HCT116 (cell line): ENCODE data around the gene SRGAP3. TPM values are rescaled to one million over a fixed set of nuclear protein-coding genes. Genes with fewer than 3 reads are reported as not detected.

Experiments
- ATAC-seq: fragments of 200-7000 bp; cut with Tn5 transposase; 2 replicates; pipeline ENCODE4 v1.9.1; 2020; ENCODE audit warnings: mild to moderate bottlenecking, moderate library complexity
- BruUV-seq: library from RNA; stranded (reverse); fragments of 400-500 nt; replicated peaks from 2 replicates; lab custom pipeline; 2021; lab: Mats Ljungman, UMichigan
- CTCF ChIA-PET: fragments of 300-600 bp; sonication (Branson Sonifier 250); formaldehyde crosslinking; loops from one replicate; lab custom pipeline; 2021; ENCODE audit warnings: antibody characterized with exemption; lab: Charles Lee
- POLR2A ChIA-PET: fragments of 300-600, 350-600 bp; sonication (Branson Sonifier 250); formaldehyde crosslinking; loops from one replicate; lab custom pipeline; 2021; ENCODE audit warnings: antibody characterized with exemption; lab: Charles Lee
- RAD21 ChIA-PET, 2 experiments: fragments of 300-600 bp; sonication (Branson Sonifier 250); formaldehyde crosslinking; loops; one replicate each; lab custom pipeline; 2023; ENCODE audit warnings: low total read pairs in 2 of 2; ENCODE audit not compliant: uncharacterized antibody in 2 of 2, unreplicated experiment in 2 of 2, low non-redundant PET in 1 of 2; lab: Charles Lee
- DNase-seq: peaks from one replicate; pipeline ENCODE4 v3.0.0-alpha.2; 2010; ENCODE audit warnings: low read depth, low spot score
- H2AFZ ChIP-seq: fragments of 200-600 bp; shearing (Covaris generic), sonication (generic); 2 replicates; pipeline ENCODE4 v1.6.1; 2017; ENCODE audit warnings: low read depth, mixed run types, mixed read lengths, antibody characterized with exemption, low read length; ENCODE audit not compliant: poor library complexity, severe bottlenecking
- H3K27ac ChIP-seq: 2 replicates; pipeline ENCODE4 v1.5.1; 2012; ENCODE audit warnings: low read depth, low read length
- H3K27me3 ChIP-seq: fragments of 200-600 bp; sonication (generic); 2 replicates; pipeline ENCODE4 v1.6.1; 2016; ENCODE audit warnings: mixed run types, low read length, mixed read lengths; ENCODE audit not compliant: insufficient read depth
- H3K36me3 ChIP-seq, 2 experiments: fragments of 200-500 bp in 1 of 2; fragments of 200-600 bp in 1 of 2; sonication (Bioruptor generic) in 1 of 2; sonication (generic) in 1 of 2; 2 replicates each; pipeline versions ENCODE4 v1.5.1 to v1.6.1; 2014 to 2016; ENCODE audit warnings: low read length in 2 of 2, inconsistent platforms in 1 of 2, mixed read lengths in 1 of 2, mixed run types in 1 of 2; ENCODE audit not compliant: insufficient read depth in 2 of 2, control insufficient read depth in 1 of 2
- H3K4me1 ChIP-seq, 2 experiments: fragments of 200-600 bp in 1 of 2; sonication (generic) in 1 of 2; 2 replicates each; pipeline versions ENCODE4 v1.5.1 to v1.6.1; 2012 to 2017; ENCODE audit warnings: low read length in 2 of 2, inconsistent platforms in 1 of 2, mild to moderate bottlenecking in 1 of 2, mixed read lengths in 1 of 2, mixed run types in 1 of 2, moderate library complexity in 1 of 2; ENCODE audit not compliant: insufficient read depth in 2 of 2, control insufficient read depth in 1 of 2
- H3K4me2 ChIP-seq: fragments of 200-600 bp; sonication (generic); 2 replicates; pipeline ENCODE4 v1.6.1; 2017; ENCODE audit warnings: mixed run types, low read length, mixed read lengths
- H3K4me3 ChIP-seq, 2 experiments: fragments of 200-600 bp in 1 of 2; sonication (generic) in 1 of 2; replicated peaks in 1 of 2; 2 replicates each; pipeline ENCODE4 v1.5.1; 2011 to 2016; ENCODE audit warnings: low read length in 2 of 2, control low read depth in 1 of 2, low read depth in 1 of 2, mild to moderate bottlenecking in 1 of 2, mixed read lengths in 1 of 2, mixed run types in 1 of 2
- H3K79me2 ChIP-seq: fragments of 200-600 bp; sonication (generic); 2 replicates; pipeline ENCODE4 v1.6.1; 2017; ENCODE audit warnings: mild to moderate bottlenecking, mixed run types, low read length, moderate library complexity, mixed read lengths; ENCODE audit not compliant: insufficient read depth
- H3K9ac ChIP-seq: fragments of 200-600 bp; sonication (generic); 2 replicates; pipeline ENCODE4 v1.6.1; 2016; ENCODE audit warnings: low read length, mixed read lengths
- H3K9me2 ChIP-seq: fragments of 200-600 bp; sonication (generic), shearing (Covaris generic); 2 replicates; pipeline ENCODE4 v1.6.1; 2017; ENCODE audit warnings: mixed run types, mild to moderate bottlenecking, moderate library complexity; ENCODE audit not compliant: insufficient read depth
- H3K9me3 ChIP-seq, 2 experiments: fragments of 200-500 bp in 1 of 2; fragments of 200-600 bp in 1 of 2; sonication (Bioruptor generic) in 1 of 2; sonication (generic) in 1 of 2; 2 replicates each; pipeline ENCODE4 v1.6.1; 2014 to 2017; ENCODE audit warnings: low read length in 2 of 2, mixed read lengths in 2 of 2, inconsistent platforms in 1 of 2, low read depth in 1 of 2, mild to moderate bottlenecking in 1 of 2, mixed run types in 1 of 2, moderate library complexity in 1 of 2; ENCODE audit not compliant: control insufficient read depth in 1 of 2, insufficient read depth in 1 of 2
- H4K20me1 ChIP-seq: fragments of 200-600 bp; sonication (generic), shearing (Covaris generic); 2 replicates; pipeline ENCODE4 v1.6.1; 2017; ENCODE audit warnings: mixed run types, mild to moderate bottlenecking, moderate library complexity; ENCODE audit not compliant: insufficient read depth
- CBX3 ChIP-seq: IDR thresholded peaks from 2 replicates; pipeline ENCODE4 v1.6.1; 2012; ENCODE audit warnings: low read depth
- CEBPB ChIP-seq: IDR thresholded peaks from 2 replicates; pipeline ENCODE4 v1.6.1; 2012; ENCODE audit warnings: low read depth
- EGR1 ChIP-seq: IDR thresholded peaks from 2 replicates; pipeline ENCODE4 v1.6.1; 2012; ENCODE audit warnings: low read depth
- ELF1 ChIP-seq: IDR thresholded peaks from 2 replicates; pipeline ENCODE4 v1.6.1; 2012; ENCODE audit warnings: low read depth, borderline replicate concordance
- EZH2phosphoT487 ChIP-seq: fragments of 200-600 bp; IDR thresholded peaks from 2 replicates; pipeline ENCODE4 v1.6.1; 2018; ENCODE audit warnings: antibody characterized with exemption, borderline replicate concordance
- JUND ChIP-seq: IDR thresholded peaks from 2 replicates; pipeline ENCODE4 v1.6.1; 2012
- RAD21 ChIP-seq: IDR thresholded peaks from 2 replicates; pipeline ENCODE4 v1.6.1; 2012; ENCODE audit warnings: low read depth, mild to moderate bottlenecking
- SIN3A ChIP-seq: IDR thresholded peaks from 2 replicates; pipeline ENCODE4 v1.6.1; 2012; ENCODE audit warnings: low read depth
- SRF ChIP-seq: IDR thresholded peaks from 2 replicates; pipeline ENCODE4 v1.6.1; 2012; ENCODE audit warnings: low read depth
- TCF7L2 ChIP-seq: IDR thresholded peaks from 2 replicates; pipeline ENCODE4 v1.7.0; 2011; ENCODE audit warnings: borderline replicate concordance, inconsistent platforms; ENCODE audit not compliant: insufficient read depth, insufficient read length; ENCODE audit errors: extremely low read depth
- YY1 ChIP-seq: IDR thresholded peaks from 2 replicates; pipeline ENCODE4 v1.6.1; 2011; ENCODE audit warnings: low read length, low read depth, moderate library complexity, mild to moderate bottlenecking; ENCODE audit not compliant: insufficient replicate concordance; ENCODE audit errors: extremely low read depth
- ZFX ChIP-seq: fragments of 450-650 bp; IDR thresholded peaks from 2 replicates; pipeline ENCODE4 v1.6.1; 2017
- ZNF274 ChIP-seq: fragments of 200-500 bp; sonication (Bioruptor generic); IDR thresholded peaks from 2 replicates; pipeline ENCODE4 v1.6.1; 2014; ENCODE audit warnings: mild to moderate bottlenecking, low read depth, low read length, inconsistent platforms
- intact Hi-C: fragments of 100-400 bp; cut with micrococcal nuclease; formaldehyde crosslinking; loops from 2 replicates; pipeline ENCODE4 v1.10.0; 2022
- total RNA-seq: library from RNA; stranded (reverse); gene quantifications from one replicate; pipeline ENCODE4 v1.2.1, GENCODE V29; 2021; ENCODE audit not compliant: unreplicated experiment
- TF ChIP-seq, protein P1 (sequence below), 3 experiments: fragments of 200-600 bp in 1 of 3; sonication (generic) in 1 of 3; IDR thresholded peaks in 2 of 3; conservative IDR thresholded peaks in 1 of 3; 2 replicates each; pipeline ENCODE4 v1.5.1; 2012 to 2017; ENCODE audit warnings: low read depth in 2 of 3, low read length in 2 of 3, antibody characterized with exemption in 1 of 3, borderline replicate concordance in 1 of 3, control low read depth in 1 of 3, mild to moderate bottlenecking in 1 of 3, mixed read lengths in 1 of 3, mixed run types in 1 of 3, moderate library complexity in 1 of 3; ENCODE audit not compliant: insufficient read depth in 1 of 3
- TF ChIP-seq, protein P2 (sequence below): IDR thresholded peaks from 2 replicates; pipeline ENCODE4 v1.6.1; 2012
- TF ChIP-seq, protein P3 (sequence below): IDR thresholded peaks from 2 replicates; pipeline ENCODE4 v1.6.1; 2011; ENCODE audit warnings: mild to moderate bottlenecking, low read length, moderate library complexity; ENCODE audit not compliant: insufficient replicate concordance; ENCODE audit errors: extremely low read depth
- TF ChIP-seq, protein P4 (sequence below): IDR thresholded peaks from 2 replicates; pipeline ENCODE4 v1.6.1; 2012; ENCODE audit warnings: low read depth
- TF ChIP-seq, protein P5 (sequence below): IDR thresholded peaks from 2 replicates; pipeline ENCODE4 v1.6.1; 2012

Gene SRGAP3
- total RNA-seq, 1 experiment from 2014 or later = 8.3 TPM

DNA sequence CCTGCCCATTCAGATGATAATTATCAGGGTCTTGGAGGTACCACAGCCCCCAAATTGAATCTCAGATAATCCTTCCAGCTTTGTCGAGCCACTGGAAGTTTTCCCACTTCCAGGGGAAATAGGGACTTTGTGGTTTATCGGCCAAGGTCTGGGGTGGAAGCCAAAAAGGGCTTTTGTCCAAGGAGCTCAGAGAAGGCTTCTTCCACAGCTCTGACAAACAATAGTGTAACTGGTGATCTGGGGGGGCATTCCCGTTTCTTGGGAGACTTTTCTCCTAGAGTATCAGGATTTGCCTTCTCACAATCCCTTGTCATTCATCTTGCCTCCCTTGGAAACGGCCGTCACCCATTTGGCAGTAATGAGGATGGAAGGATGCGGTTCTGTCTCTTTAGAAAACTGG is 18.4 kb downstream of the SRGAP3 start:
- Histone ChIP-seq H3K9me3 (no peaks in the 10 kb centered on the region), H4K20me1 (no peaks in the 10 kb centered on the region), H3K27me3 (no peaks in the 10 kb centered on the region), H3K27ac (no peak overlapping the region), H3K79me2 (no peaks in the 10 kb centered on the region), H3K4me3 (no peak overlapping the region), H3K4me2 (no peak overlapping the region), H3K36me3 (no peaks in the 10 kb centered on the region), H3K9ac (no peak overlapping the region), H3K9me2 (no peaks in the 10 kb centered on the region), H3K4me1 (no peaks in the 10 kb centered on the region), H2AFZ (no peak overlapping the region)
- ChIA-PET RAD21 (no interaction called here), CTCF (no interaction called here), POLR2A (no interaction called here)
- DNase-seq (no peak), ATAC-seq (no peak)
- no TSS peak for BruUV-seq
- intact Hi-C loops = no loop called here
- no peak for TF ChIP-seq ZFX
- TF ChIP-seq, protein P1, sequence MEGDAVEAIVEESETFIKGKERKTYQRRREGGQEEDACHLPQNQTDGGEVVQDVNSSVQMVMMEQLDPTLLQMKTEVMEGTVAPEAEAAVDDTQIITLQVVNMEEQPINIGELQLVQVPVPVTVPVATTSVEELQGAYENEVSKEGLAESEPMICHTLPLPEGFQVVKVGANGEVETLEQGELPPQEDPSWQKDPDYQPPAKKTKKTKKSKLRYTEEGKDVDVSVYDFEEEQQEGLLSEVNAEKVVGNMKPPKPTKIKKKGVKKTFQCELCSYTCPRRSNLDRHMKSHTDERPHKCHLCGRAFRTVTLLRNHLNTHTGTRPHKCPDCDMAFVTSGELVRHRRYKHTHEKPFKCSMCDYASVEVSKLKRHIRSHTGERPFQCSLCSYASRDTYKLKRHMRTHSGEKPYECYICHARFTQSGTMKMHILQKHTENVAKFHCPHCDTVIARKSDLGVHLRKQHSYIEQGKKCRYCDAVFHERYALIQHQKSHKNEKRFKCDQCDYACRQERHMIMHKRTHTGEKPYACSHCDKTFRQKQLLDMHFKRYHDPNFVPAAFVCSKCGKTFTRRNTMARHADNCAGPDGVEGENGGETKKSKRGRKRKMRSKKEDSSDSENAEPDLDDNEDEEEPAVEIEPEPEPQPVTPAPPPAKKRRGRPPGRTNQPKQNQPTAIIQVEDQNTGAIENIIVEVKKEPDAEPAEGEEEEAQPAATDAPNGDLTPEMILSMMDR (IDR thresholded peaks at IDR 0.05 in 2 of 3, conservative IDR thresholded peaks at IDR 0.05 in 1 of 3; ENCODE audit: borderline replicate concordance in 1 of 3, insufficient read depth in 1 of 3, low read depth in 2 of 3, low read length in 2 of 3) = no peak
- TF ChIP-seq RAD21 = no peak
- TF ChIP-seq ZNF274 = no peak
- no peak for TF ChIP-seq SIN3A
- no peak for TF ChIP-seq TCF7L2
- no peak for TF ChIP-seq EGR1
- TF ChIP-seq CBX3 = no peak
- no peak for TF ChIP-seq JUND
- TF ChIP-seq CEBPB = no peak
- TF ChIP-seq, protein P2, sequence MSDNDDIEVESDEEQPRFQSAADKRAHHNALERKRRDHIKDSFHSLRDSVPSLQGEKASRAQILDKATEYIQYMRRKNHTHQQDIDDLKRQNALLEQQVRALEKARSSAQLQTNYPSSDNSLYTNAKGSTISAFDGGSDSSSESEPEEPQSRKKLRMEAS = no peak
- no peak for TF ChIP-seq ELF1
- TF ChIP-seq, protein P3, sequence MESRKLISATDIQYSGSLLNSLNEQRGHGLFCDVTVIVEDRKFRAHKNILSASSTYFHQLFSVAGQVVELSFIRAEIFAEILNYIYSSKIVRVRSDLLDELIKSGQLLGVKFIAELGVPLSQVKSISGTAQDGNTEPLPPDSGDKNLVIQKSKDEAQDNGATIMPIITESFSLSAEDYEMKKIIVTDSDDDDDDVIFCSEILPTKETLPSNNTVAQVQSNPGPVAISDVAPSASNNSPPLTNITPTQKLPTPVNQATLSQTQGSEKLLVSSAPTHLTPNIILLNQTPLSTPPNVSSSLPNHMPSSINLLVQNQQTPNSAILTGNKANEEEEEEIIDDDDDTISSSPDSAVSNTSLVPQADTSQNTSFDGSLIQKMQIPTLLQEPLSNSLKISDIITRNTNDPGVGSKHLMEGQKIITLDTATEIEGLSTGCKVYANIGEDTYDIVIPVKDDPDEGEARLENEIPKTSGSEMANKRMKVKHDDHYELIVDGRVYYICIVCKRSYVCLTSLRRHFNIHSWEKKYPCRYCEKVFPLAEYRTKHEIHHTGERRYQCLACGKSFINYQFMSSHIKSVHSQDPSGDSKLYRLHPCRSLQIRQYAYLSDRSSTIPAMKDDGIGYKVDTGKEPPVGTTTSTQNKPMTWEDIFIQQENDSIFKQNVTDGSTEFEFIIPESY = no peak
- TF ChIP-seq SRF = no peak
- TF ChIP-seq, protein P4, sequence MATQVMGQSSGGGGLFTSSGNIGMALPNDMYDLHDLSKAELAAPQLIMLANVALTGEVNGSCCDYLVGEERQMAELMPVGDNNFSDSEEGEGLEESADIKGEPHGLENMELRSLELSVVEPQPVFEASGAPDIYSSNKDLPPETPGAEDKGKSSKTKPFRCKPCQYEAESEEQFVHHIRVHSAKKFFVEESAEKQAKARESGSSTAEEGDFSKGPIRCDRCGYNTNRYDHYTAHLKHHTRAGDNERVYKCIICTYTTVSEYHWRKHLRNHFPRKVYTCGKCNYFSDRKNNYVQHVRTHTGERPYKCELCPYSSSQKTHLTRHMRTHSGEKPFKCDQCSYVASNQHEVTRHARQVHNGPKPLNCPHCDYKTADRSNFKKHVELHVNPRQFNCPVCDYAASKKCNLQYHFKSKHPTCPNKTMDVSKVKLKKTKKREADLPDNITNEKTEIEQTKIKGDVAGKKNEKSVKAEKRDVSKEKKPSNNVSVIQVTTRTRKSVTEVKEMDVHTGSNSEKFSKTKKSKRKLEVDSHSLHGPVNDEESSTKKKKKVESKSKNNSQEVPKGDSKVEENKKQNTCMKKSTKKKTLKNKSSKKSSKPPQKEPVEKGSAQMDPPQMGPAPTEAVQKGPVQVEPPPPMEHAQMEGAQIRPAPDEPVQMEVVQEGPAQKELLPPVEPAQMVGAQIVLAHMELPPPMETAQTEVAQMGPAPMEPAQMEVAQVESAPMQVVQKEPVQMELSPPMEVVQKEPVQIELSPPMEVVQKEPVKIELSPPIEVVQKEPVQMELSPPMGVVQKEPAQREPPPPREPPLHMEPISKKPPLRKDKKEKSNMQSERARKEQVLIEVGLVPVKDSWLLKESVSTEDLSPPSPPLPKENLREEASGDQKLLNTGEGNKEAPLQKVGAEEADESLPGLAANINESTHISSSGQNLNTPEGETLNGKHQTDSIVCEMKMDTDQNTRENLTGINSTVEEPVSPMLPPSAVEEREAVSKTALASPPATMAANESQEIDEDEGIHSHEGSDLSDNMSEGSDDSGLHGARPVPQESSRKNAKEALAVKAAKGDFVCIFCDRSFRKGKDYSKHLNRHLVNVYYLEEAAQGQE = no peak
- TF ChIP-seq, protein P5, sequence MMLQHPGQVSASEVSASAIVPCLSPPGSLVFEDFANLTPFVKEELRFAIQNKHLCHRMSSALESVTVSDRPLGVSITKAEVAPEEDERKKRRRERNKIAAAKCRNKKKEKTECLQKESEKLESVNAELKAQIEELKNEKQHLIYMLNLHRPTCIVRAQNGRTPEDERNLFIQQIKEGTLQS = no peak
- no peak for TF ChIP-seq YY1
- TF ChIP-seq EZH2phosphoT487 = no peak
